K562 (cell line): Measurements from ENCODE around the gene GNG7. TPM values are rescaled to one million over a fixed set of nuclear protein-coding genes. Genes with fewer than 3 reads are reported as not detected.

ENCODE experiments used
- ATAC-seq: fragments of 200-7000 bp; cut with Tn5 transposase; 3 replicates; pipeline ENCODE4 v1.9.1; 2020; ENCODE audit warnings: moderate library complexity
- BruUV-seq: library from RNA; stranded (reverse); fragments of 400-500 nt; replicated peaks from 2 replicates; lab custom pipeline; 2021; lab: Mats Ljungman, UMichigan
- CTCF ChIA-PET: fragments of 300-600 bp; formaldehyde crosslinking; extraction: SDS; loops from one replicate; lab custom pipeline; 2021; ENCODE audit warnings: low intra/inter-chr PET ratio; lab: Yijun Ruan, JAX
- POLR2A ChIA-PET: fragments of 300-600, 350-650 bp; sonication (Branson Sonifier 250); formaldehyde crosslinking; extraction: SDS; loops from one replicate; lab custom pipeline; 2021; ENCODE audit warnings: antibody characterized with exemption, inconsistent platforms; lab: Yijun Ruan, JAX
- DNase-seq, 4 experiments: peaks; one replicate each; pipeline versions ENCODE4 v3.0.0 to v3.0.0-alpha.2; 2011 to 2018; ENCODE audit warnings: low spot score in 3 of 4, mixed read lengths in 3 of 4; ENCODE audit errors: extremely low read depth in 1 of 4
- FAIRE-seq: peaks from 2 replicates; lab custom pipeline; 2011; peaks lifted over from hg19 to GRCh38; lab: Jason Lieb, UNC
- H2AFZ ChIP-seq: 2 replicates; pipeline ENCODE4 v1.6.0; 2011; ENCODE audit warnings: low read depth, low read length, control low read depth, inconsistent platforms
- H3K27ac ChIP-seq: fragments of 200-600 bp; 3 replicates; pipeline ENCODE4 v1.8.0; 2011; ENCODE audit warnings: low read depth, mild to moderate bottlenecking, control low read depth, inconsistent platforms, low read length, moderate library complexity, mixed read lengths; ENCODE audit errors: extremely low read depth
- H3K27me3 ChIP-seq, 2 experiments: fragments of 300-600 bp in 1 of 2; 2 replicates in 1 of 2; 3 replicates in 1 of 2; pipeline versions ENCODE4 v1.6.0 to v1.8.0; 2011; ENCODE audit warnings: inconsistent platforms in 2 of 2, low read length in 2 of 2, mild to moderate bottlenecking in 1 of 2, mixed read lengths in 1 of 2, moderate library complexity in 1 of 2; ENCODE audit not compliant: control insufficient read depth in 2 of 2, insufficient read depth in 2 of 2
- H3K36me3 ChIP-seq: fragments of 300-600 bp; 3 replicates; pipeline ENCODE4 v1.8.0; 2011; ENCODE audit warnings: mild to moderate bottlenecking, low read length, inconsistent platforms; ENCODE audit not compliant: control insufficient read depth, insufficient read depth
- H3K4me1 ChIP-seq, 2 experiments: fragments of 200-600 bp in 1 of 2; replicated peaks in 1 of 2; 2 replicates in 1 of 2; 3 replicates in 1 of 2; pipeline versions ENCODE4 v1.5.1 to v1.8.0; 2011; ENCODE audit warnings: inconsistent platforms in 2 of 2, low read length in 2 of 2, mild to moderate bottlenecking in 1 of 2, mixed read lengths in 1 of 2, moderate library complexity in 1 of 2; ENCODE audit not compliant: control insufficient read depth in 2 of 2, insufficient read depth in 2 of 2
- H3K4me2 ChIP-seq: 2 replicates; pipeline ENCODE4 v1.6.1; 2011; ENCODE audit warnings: low read length, control low read depth, inconsistent platforms, mixed read lengths; ENCODE audit not compliant: insufficient read depth
- H3K4me3 ChIP-seq: fragments of 200-600 bp; sonication (generic), shearing (Covaris generic); 2 replicates; pipeline ENCODE4 v1.5.1; 2016; ENCODE audit warnings: control low read depth, inconsistent platforms
- H3K79me2 ChIP-seq: fragments of 200-600 bp; 3 replicates; pipeline ENCODE4 v1.8.0; 2011; ENCODE audit warnings: low read length, inconsistent platforms; ENCODE audit not compliant: control insufficient read depth, insufficient read depth
- H3K9ac ChIP-seq, 2 experiments: 2 replicates each; pipeline versions ENCODE4 v1.6.0 to v1.6.1; 2011; ENCODE audit warnings: low read depth in 2 of 2, low read length in 2 of 2, control low read depth in 1 of 2, inconsistent platforms in 1 of 2, mild to moderate bottlenecking in 1 of 2, mixed read lengths in 1 of 2; ENCODE audit not compliant: insufficient read depth in 1 of 2
- H3K9me1 ChIP-seq: one replicate; pipeline ENCODE4 v1.6.0; 2011; ENCODE audit warnings: inconsistent platforms, mild to moderate bottlenecking, low read length, moderate library complexity; ENCODE audit not compliant: control insufficient read depth, insufficient read depth
- H3K9me3 ChIP-seq: replicated peaks from 2 replicates; pipeline ENCODE4 v1.5.1; 2011; ENCODE audit warnings: low read depth, low read length, inconsistent platforms; ENCODE audit not compliant: control insufficient read depth, insufficient read depth
- H4K20me1 ChIP-seq: replicated peaks from 2 replicates; pipeline ENCODE4 v1.6.1; 2011; ENCODE audit warnings: low read length, inconsistent platforms, mixed read lengths; ENCODE audit not compliant: control insufficient read depth, insufficient read depth
- ADNP ChIP-seq: fragments of 200-800 bp; sonication (Bioruptor generic); IDR thresholded peaks from 2 replicates; pipeline ENCODE4 v1.6.1; 2016; ENCODE audit warnings: missing genetic modification characterization, missing compliant biosample characterization
- CBFB ChIP-seq: sonication (generic); formaldehyde crosslinking; IDR thresholded peaks from 2 replicates; pipeline ENCODE4 v1.4.0; 2020; ENCODE audit warnings: mild to moderate bottlenecking, missing genetic modification reagents
- DACH1 ChIP-seq: fragments of 450-650 bp; IDR thresholded peaks from 2 replicates; pipeline ENCODE4 v1.6.1; 2018; ENCODE audit not compliant: partially characterized antibody
- FUS ChIP-seq: fragments of 200-400 bp; formaldehyde crosslinking; optimal IDR thresholded peaks from 2 replicates; pipeline ENCODE3; 2017; ENCODE audit warnings: low read depth, low read length
- GATAD2A ChIP-seq: fragments of 450-650 bp; IDR thresholded peaks from 2 replicates; pipeline ENCODE4 v1.6.1; 2017
- MAFK ChIP-seq: IDR thresholded peaks from 2 replicates; pipeline ENCODE4 v1.6.1; 2011; ENCODE audit warnings: low read length, improper control_type of control experiment
- NCOA4 ChIP-seq: fragments of 450-650 bp; IDR thresholded peaks from 2 replicates; pipeline ENCODE4 v1.6.1; 2018; ENCODE audit warnings: mild to moderate bottlenecking; ENCODE audit not compliant: partially characterized antibody
- PYGO2 ChIP-seq: fragments of 450-650 bp; IDR thresholded peaks from 2 replicates; pipeline ENCODE4 v1.6.1; 2016; ENCODE audit warnings: mild to moderate bottlenecking, missing genetic modification characterization, moderate library complexity, missing compliant biosample characterization
- WGBS: fragments of 100-300 bp; shearing (Covaris generic); methylation state at CpG from one replicate; pipeline ENCODE4 v1.1.6; 2016; ENCODE audit warnings: low coverage, mixed read lengths; ENCODE audit not compliant: insufficient coverage; ENCODE audit errors: missing lambda C conversion rate; 5-methylcytosine and 5-hydroxymethylcytosine counted together
- in situ Hi-C: fragments of 300-500 bp; cut with MboI; formaldehyde crosslinking; loops from 4 replicates; pipeline ENCODE4 v1.15.0; 2018; ENCODE audit warnings: inconsistent platforms, mixed read lengths
- intact Hi-C: fragments of 100-400 bp; cut with micrococcal nuclease; formaldehyde crosslinking; loops from 2 replicates; pipeline ENCODE4 v1.14.2; 2022
- polyA plus RNA-seq, 8 experiments: library from polyadenylated mRNA; depleted of rRNA in 4 of 8; stranded (reverse) in 5 of 8; unstranded in 3 of 8; fragments of >200 nt; fragmentation: Nextera tagmentation in 2 of 8; fragmentation: Illumina TruSeq in 1 of 8; extraction: Ambion mirVana in 2 of 8; extraction: Trizol in 1 of 8; gene quantifications; 2 replicates each; pipeline versions ENCODE4 v1.2.1 to v1.2.3, GENCODE V29; 2011 to 2014; ENCODE audit warnings: inconsistent platforms in 1 of 8, missing spikeins in 1 of 8
- total RNA-seq, 7 experiments: library from RNA; depleted of rRNA in 6 of 7; stranded (reverse); fragments of >200 nt in 6 of 7; fragmentation: Illumina TruSeq in 2 of 7; extraction: Trizol in 2 of 7; gene quantifications; 2 replicates each; pipeline versions ENCODE4 v1.2.1 to v1.2.3, GENCODE V29; 2011 to 2021; ENCODE audit warnings: low replicate concordance in 1 of 7
- TF ChIP-seq, protein P1 (sequence below): fragments of 450-650 bp; formaldehyde crosslinking; IDR thresholded peaks from 2 replicates; pipeline ENCODE4 v1.4.0; 2022; ENCODE audit warnings: missing genetic modification characterization

The GNG7 gene
- total and polyA plus RNA-seq, 9 of the 15 experiments (the other 6 are each of a cell fraction or from before 2014, with no cell fraction given), result 0.01 to 0.20 (median 0.06) TPM; not detected in 1

DNA sequence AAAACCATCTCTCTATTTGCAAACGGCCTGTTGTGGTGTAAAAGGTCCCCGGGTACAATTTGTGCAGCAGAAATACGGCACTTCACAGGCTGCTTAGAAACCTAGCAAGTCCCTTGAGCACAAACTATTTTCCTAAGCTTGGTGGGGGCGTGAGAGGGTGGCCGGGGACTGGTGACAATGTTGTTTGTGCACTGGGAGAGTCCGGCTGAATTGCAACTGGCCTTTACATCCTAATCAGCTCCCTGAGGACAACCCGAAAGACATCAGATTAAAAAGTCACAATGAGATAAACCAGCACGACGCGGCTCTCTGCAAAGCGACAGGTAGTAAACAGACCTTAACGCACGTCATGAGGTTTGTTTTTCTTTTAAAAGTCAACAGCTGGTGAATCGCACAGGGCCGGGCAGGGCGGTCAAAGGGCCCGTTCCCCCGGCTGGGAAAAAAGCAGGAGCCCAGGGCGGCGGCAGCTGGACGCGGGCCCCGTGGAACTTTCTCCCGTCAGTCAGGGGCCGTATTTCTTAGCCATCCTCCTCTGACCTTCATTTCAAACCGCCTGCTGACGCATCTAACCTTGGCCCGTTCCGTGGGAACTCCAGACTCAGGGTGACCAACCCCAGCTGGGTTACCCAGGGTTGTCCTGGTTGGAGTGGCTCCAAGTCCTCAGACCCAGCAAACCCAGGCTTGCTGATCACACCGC lies 114.3 kb downstream of the GNG7 start:
- no peak for FAIRE-seq
- POLR2A ChIA-PET, result interaction anchor here (0.5 to 2.0 kb wide), 4 partner anchors 9 to 112 kb away, joined by 3 to 6 read pairs (median 3); partner anchors contain the start of gene GADD45B
- WGBS, result under 1% methylated on average over 30 of the region's 30 CpGs
- in situ Hi-C loops, result no loop called here
- DNase-seq, result no peak
- Histone ChIP-seq H2AFZ (no peak overlapping the region), H3K4me1 (peaks cover 0 to 10% of the 10 kb centered on the region in 2 experiments; a peak in 2 of 5 replicates)
- TF ChIP-seq GATAD2A (no peak), FUS (no peak), DACH1 (no peak), PYGO2 (tag) (no peak), CBFB (CRISPR knock-in tag) (no peak), ADNP (tag) (no peak), MAFK (no peak), NCOA4 (no peak)
- TF ChIP-seq, protein P1, sequence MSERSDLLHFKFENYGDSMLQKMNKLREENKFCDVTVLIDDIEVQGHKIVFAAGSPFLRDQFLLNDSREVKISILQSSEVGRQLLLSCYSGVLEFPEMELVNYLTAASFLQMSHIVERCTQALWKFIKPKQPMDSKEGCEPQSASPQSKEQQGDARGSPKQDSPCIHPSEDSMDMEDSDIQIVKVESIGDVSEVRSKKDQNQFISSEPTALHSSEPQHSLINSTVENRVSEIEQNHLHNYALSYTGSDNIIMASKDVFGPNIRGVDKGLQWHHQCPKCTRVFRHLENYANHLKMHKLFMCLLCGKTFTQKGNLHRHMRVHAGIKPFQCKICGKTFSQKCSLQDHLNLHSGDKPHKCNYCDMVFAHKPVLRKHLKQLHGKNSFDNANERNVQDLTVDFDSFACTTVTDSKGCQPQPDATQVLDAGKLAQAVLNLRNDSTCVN, result no peak
- TF ChIP-seq, all 486 proteins: peak for 0
- Histone ChIP-seq H4K20me1 (no peaks in the 10 kb centered on the region), H3K79me2 (no peaks in the 10 kb centered on the region), H3K27ac (no peak overlapping the region), H3K36me3 (no peaks in the 10 kb centered on the region), H3K4me3 (no peak overlapping the region), H3K9me1 (no peaks in the 10 kb centered on the region), H3K9ac (0 out of 4 replicates have a peak overlapping the region, but pooled peaks of 1 of the 2 experiments have one; percentile 64), H3K27me3 (peaks cover 24 to 36% of the 10 kb centered on the region in 2 experiments), H3K4me2 (no peak overlapping the region), H3K9me3 (no peaks in the 10 kb centered on the region)
- no TSS peak for BruUV-seq
- CTCF ChIA-PET, result no interaction called here
- intact Hi-C loops, result no loop called here
- no peak for ATAC-seq
